H9 (cell line): ENCODE data around the gene DSG2. TPM values are rescaled to one million over a fixed set of nuclear protein-coding genes. Genes with fewer than 3 reads are reported as not detected.

Experiments used
- DNase-seq: peaks from one replicate; pipeline ENCODE4 v3.0.0-alpha.2; 2017
- H2AFZ ChIP-seq: one replicate; pipeline ENCODE4 v1.6.1; 2013; ENCODE audit warnings: mild to moderate bottlenecking, low read length, control low read depth, moderate library complexity
- H2AK5ac ChIP-seq: 2 replicates; pipeline ENCODE4 v1.6.1; 2013; ENCODE audit warnings: low read length, control low read depth, mixed read lengths; ENCODE audit not compliant: insufficient read length
- H2BK120ac ChIP-seq: one replicate; pipeline ENCODE4 v1.6.1; 2013; ENCODE audit warnings: low read depth, mild to moderate bottlenecking, low read length, control low read depth, inconsistent platforms; ENCODE audit not compliant: poor library complexity, severe bottlenecking
- H2BK12ac ChIP-seq: 2 replicates; pipeline ENCODE4 v1.6.1; 2013; ENCODE audit warnings: low read length, control low read depth, mixed read lengths, low read depth; ENCODE audit not compliant: insufficient read length
- H2BK15ac ChIP-seq: 2 replicates; pipeline ENCODE4 v1.6.1; 2013; ENCODE audit warnings: low read depth, low read length, control low read depth
- H2BK20ac ChIP-seq: one replicate; pipeline ENCODE4 v1.6.1; 2013; ENCODE audit warnings: low read depth, mild to moderate bottlenecking, low read length, control low read depth, inconsistent platforms; ENCODE audit not compliant: poor library complexity, severe bottlenecking
- H2BK5ac ChIP-seq: 2 replicates; pipeline ENCODE4 v1.6.1; 2013; ENCODE audit warnings: low read length, control low read depth, mixed read lengths; ENCODE audit not compliant: insufficient read length
- H3K14ac ChIP-seq: 2 replicates; pipeline ENCODE4 v1.6.1; 2013; ENCODE audit warnings: low read length, control low read depth; ENCODE audit not compliant: insufficient read depth
- H3K18ac ChIP-seq: 2 replicates; pipeline ENCODE4 v1.6.1; 2013; ENCODE audit warnings: low read depth, mild to moderate bottlenecking, mixed read lengths, low read length, control low read depth; ENCODE audit not compliant: insufficient read length
- H3K23ac ChIP-seq: 2 replicates; pipeline ENCODE4 v1.6.1; 2013; ENCODE audit warnings: low read length, control low read depth, mixed read lengths, low read depth; ENCODE audit not compliant: insufficient read length
- H3K23me2 ChIP-seq: 2 replicates; pipeline ENCODE4 v1.6.1; 2013; ENCODE audit warnings: low read depth, mild to moderate bottlenecking, mixed read lengths, low read length, control low read depth; ENCODE audit not compliant: insufficient read length, poor library complexity, severe bottlenecking
- H3K27ac ChIP-seq: 2 replicates; pipeline ENCODE4 v1.5.1; 2013; ENCODE audit warnings: low read length, control low read depth, mixed read lengths, low read depth; ENCODE audit not compliant: insufficient read length
- H3K27me3 ChIP-seq: 2 replicates; pipeline ENCODE4 v1.6.1; 2013; ENCODE audit warnings: low read length, control low read depth, inconsistent platforms; ENCODE audit not compliant: insufficient read depth
- H3K4ac ChIP-seq: 2 replicates; pipeline ENCODE4 v1.6.1; 2013; ENCODE audit warnings: low read depth, mild to moderate bottlenecking, control low read depth, inconsistent platforms, low read length, moderate library complexity
- H3K4me1 ChIP-seq: 2 replicates; pipeline ENCODE4 v1.6.1; 2013; ENCODE audit warnings: low read length, control low read depth, inconsistent platforms; ENCODE audit not compliant: insufficient read depth
- H3K4me2 ChIP-seq: 2 replicates; pipeline ENCODE4 v1.6.1; 2013; ENCODE audit warnings: low read length, control low read depth, mixed read lengths; ENCODE audit not compliant: insufficient read length, insufficient read depth
- H3K56ac ChIP-seq: 2 replicates; pipeline ENCODE4 v1.6.1; 2013; ENCODE audit warnings: low read depth, mild to moderate bottlenecking, mixed read lengths, low read length, control low read depth; ENCODE audit not compliant: insufficient read length
- H3K79me1 ChIP-seq: 2 replicates; pipeline ENCODE4 v1.6.1; 2013; ENCODE audit warnings: low read depth, mild to moderate bottlenecking, moderate library complexity, low read length, control low read depth, inconsistent platforms; ENCODE audit not compliant: insufficient read depth, poor library complexity, severe bottlenecking
- H3K79me2 ChIP-seq: 2 replicates; pipeline ENCODE4 v1.6.1; 2013; ENCODE audit warnings: low read length, control low read depth, inconsistent platforms; ENCODE audit not compliant: insufficient read depth
- H3K9ac ChIP-seq: 2 replicates; pipeline ENCODE4 v1.6.1; 2013; ENCODE audit warnings: low read length, control low read depth, mixed read lengths; ENCODE audit not compliant: insufficient read length; ENCODE audit errors: extremely low read depth
- H3K9me3 ChIP-seq: one replicate; pipeline ENCODE4 v1.6.1; 2013; ENCODE audit warnings: low read depth, low read length, inconsistent platforms; ENCODE audit not compliant: control insufficient read depth
- H3T11ph ChIP-seq: one replicate; pipeline ENCODE4 v1.6.1; 2013; ENCODE audit warnings: mild to moderate bottlenecking, low read length, control low read depth, inconsistent platforms
- H4K20me1 ChIP-seq: one replicate; pipeline ENCODE4 v1.6.1; 2013; ENCODE audit not compliant: control insufficient read depth, insufficient read length, insufficient read depth
- H4K5ac ChIP-seq: 2 replicates; pipeline ENCODE4 v1.6.1; 2013; ENCODE audit warnings: low read depth, mild to moderate bottlenecking, mixed read lengths, low read length, control low read depth; ENCODE audit not compliant: insufficient read length
- H4K8ac ChIP-seq: replicated peaks from 2 replicates; pipeline ENCODE4 v1.6.1; 2013; ENCODE audit warnings: low read length, control low read depth, mixed read lengths, low read depth; ENCODE audit not compliant: insufficient read length
- H4K91ac ChIP-seq: 2 replicates; pipeline ENCODE4 v1.6.1; 2013; ENCODE audit warnings: low read depth, mild to moderate bottlenecking, moderate library complexity, mixed read lengths, low read length, control low read depth; ENCODE audit not compliant: insufficient read length
- H3K27ac Mint-ChIP-seq, 3 experiments: 2 replicates in 2 of 3; 3 replicates in 1 of 3; pipeline ENCODE4 v1.8.0; 2020 to 2021; ENCODE audit warnings: mixed read lengths in 3 of 3, mild to moderate bottlenecking in 1 of 3, moderate library complexity in 1 of 3
- H3K27me3 Mint-ChIP-seq: 2 replicates; pipeline ENCODE4 v1.8.0; 2021; ENCODE audit warnings: low read depth, mild to moderate bottlenecking, moderate library complexity, mixed read lengths
- H3K36me3 Mint-ChIP-seq, 3 experiments: 2 replicates in 2 of 3; 3 replicates in 1 of 3; pipeline ENCODE4 v1.8.0; 2020 to 2021; ENCODE audit warnings: low read depth in 3 of 3, mixed read lengths in 3 of 3; ENCODE audit not compliant: insufficient read depth in 1 of 3
- H3K4me1 Mint-ChIP-seq, 2 experiments: 2 replicates each; pipeline ENCODE4 v1.8.0; 2020; ENCODE audit warnings: mixed read lengths in 2 of 2
- H3K4me3 Mint-ChIP-seq, 2 experiments: 2 replicates in 1 of 2; 3 replicates in 1 of 2; pipeline ENCODE4 v1.8.0; 2020 to 2021; ENCODE audit warnings: mild to moderate bottlenecking in 2 of 2, mixed read lengths in 2 of 2, moderate library complexity in 1 of 2
- H3K9me3 Mint-ChIP-seq, 2 experiments: 2 replicates in 1 of 2; 3 replicates in 1 of 2; pipeline ENCODE4 v1.8.0; 2020; ENCODE audit warnings: mild to moderate bottlenecking in 2 of 2, mixed read lengths in 2 of 2, moderate library complexity in 1 of 2
- WGBS: extraction: QIAGEN DNeasy Blood & Tissue Kit; methylation state at CpG from one replicate; pipeline ENCODE4 v1.1.7; 2013; ENCODE audit warnings: missing lambda C conversion rate, low lambda C conversion rate, mixed read lengths; ENCODE audit not compliant: insufficient read length; ENCODE audit errors: extremely low coverage; 5-methylcytosine and 5-hydroxymethylcytosine counted together
- total RNA-seq: library from RNA; stranded (reverse); gene quantifications from 2 replicates; pipeline ENCODE4 v1.2.1, GENCODE V29; 2021
- TF ChIP-seq, protein P1 (sequence below): fragments of 200-600 bp; sonication (generic); conservative IDR thresholded peaks from 3 replicates; pipeline ENCODE4 v1.8.0; 2021; ENCODE audit warnings: antibody characterized with exemption, mild to moderate bottlenecking

DSG2 gene
- total RNA-seq, 1 experiment from 2014 or later: 107 TPM

GRCh38 chr18:31591628-31592027, 93.7 kb downstream of the DSG2 start, which contains the start of gene TTR:
TTR (plus strand) TSS chr18:31591877; CDS start chr18:31591903, 26 bp downstream.
- H4K20me1 ChIP-seq: no peaks in the 10 kb centered on the region
- H3T11ph ChIP-seq: no peak within 1 kb of the TSS
- H2BK120ac ChIP-seq: no peak within 1 kb of the TSS
- no peaks in the 10 kb centered on the region for H3K9me3 ChIP-seq
- no peak within 1 kb of the TSS for H2AFZ ChIP-seq
- TF ChIP-seq, protein P1, sequence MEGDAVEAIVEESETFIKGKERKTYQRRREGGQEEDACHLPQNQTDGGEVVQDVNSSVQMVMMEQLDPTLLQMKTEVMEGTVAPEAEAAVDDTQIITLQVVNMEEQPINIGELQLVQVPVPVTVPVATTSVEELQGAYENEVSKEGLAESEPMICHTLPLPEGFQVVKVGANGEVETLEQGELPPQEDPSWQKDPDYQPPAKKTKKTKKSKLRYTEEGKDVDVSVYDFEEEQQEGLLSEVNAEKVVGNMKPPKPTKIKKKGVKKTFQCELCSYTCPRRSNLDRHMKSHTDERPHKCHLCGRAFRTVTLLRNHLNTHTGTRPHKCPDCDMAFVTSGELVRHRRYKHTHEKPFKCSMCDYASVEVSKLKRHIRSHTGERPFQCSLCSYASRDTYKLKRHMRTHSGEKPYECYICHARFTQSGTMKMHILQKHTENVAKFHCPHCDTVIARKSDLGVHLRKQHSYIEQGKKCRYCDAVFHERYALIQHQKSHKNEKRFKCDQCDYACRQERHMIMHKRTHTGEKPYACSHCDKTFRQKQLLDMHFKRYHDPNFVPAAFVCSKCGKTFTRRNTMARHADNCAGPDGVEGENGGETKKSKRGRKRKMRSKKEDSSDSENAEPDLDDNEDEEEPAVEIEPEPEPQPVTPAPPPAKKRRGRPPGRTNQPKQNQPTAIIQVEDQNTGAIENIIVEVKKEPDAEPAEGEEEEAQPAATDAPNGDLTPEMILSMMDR: no peak
- H3K14ac ChIP-seq: no peak within 1 kb of the TSS
- no peak within 1 kb of the TSS for H4K8ac ChIP-seq
- H3K4me1 Mint-ChIP-seq: peaks cover 0 to 2% of the 10 kb centered on the region in 2 experiments; a peak in 1 of 4 replicates
- H2BK20ac ChIP-seq: no peak within 1 kb of the TSS
- no peak within 1 kb of the TSS for H2BK12ac ChIP-seq
- no peaks in the 10 kb centered on the region for H3K23me2 ChIP-seq
- WGBS: no CpG with 5 or more reads among the region's 5 CpGs
- no peak within 1 kb of the TSS for H2BK5ac ChIP-seq
- H3K18ac ChIP-seq: no peak within 1 kb of the TSS
- H3K23ac ChIP-seq: no peak within 1 kb of the TSS
- H3K4me3 Mint-ChIP-seq: no peak within 1 kb of the TSS
- H2BK15ac ChIP-seq: no peak within 1 kb of the TSS
- no peak within 1 kb of the TSS for H3K4me2 ChIP-seq
- H3K79me1 ChIP-seq: no peaks in the 10 kb centered on the region
- H3K9me3 Mint-ChIP-seq: no peaks in the 10 kb centered on the region
- H3K27me3 ChIP-seq: no peaks in the 10 kb centered on the region
- H3K56ac ChIP-seq: no peak within 1 kb of the TSS
- H3K9ac ChIP-seq: no peak within 1 kb of the TSS
- H3K4me1 ChIP-seq: no peaks in the 10 kb centered on the region
- H3K79me2 ChIP-seq: no peaks in the 10 kb centered on the region
- no peak within 1 kb of the TSS for H4K91ac ChIP-seq
- no peak within 1 kb of the TSS for H4K5ac ChIP-seq
- no peak within 1 kb of the TSS for H3K27ac Mint-ChIP-seq
- no peak for DNase-seq
- H3K27me3 Mint-ChIP-seq: no peaks in the 10 kb centered on the region; the same call in 1 of the 2 replicates
- no peaks in the 10 kb centered on the region for H3K36me3 Mint-ChIP-seq
- H3K4ac ChIP-seq: no peak within 1 kb of the TSS
- H3K27ac ChIP-seq: no peak within 1 kb of the TSS
- no peak within 1 kb of the TSS for H2AK5ac ChIP-seq
